Subcutaneous adipose tissue (tissue), 4 donors: Measurements from ENCODE around the gene COL6A1. TPM values are rescaled to one million over a fixed set of nuclear protein-coding genes. Genes with fewer than 3 reads are reported as not detected.

ENCODE experiments used
- CTCF ChIP-seq: fragments of 450-650 bp; IDR thresholded peaks from one replicate; pipeline ENCODE4 v1.5.1; 2016; ENCODE audit warnings: low read depth, mild to moderate bottlenecking, control low read depth, antibody characterized with exemption, moderate library complexity
- total RNA-seq, 4 donors: library from RNA; depleted of rRNA; stranded (reverse); fragments of >200 nt; gene quantifications; one replicate each; pipeline ENCODE4 v1.1.0, GENCODE V29; 2016

COL6A1 gene
- total RNA-seq, 4 donors from 2014 or later = 199 to 567 (median 554) TPM

- no peak for TF ChIP-seq CTCF
Measured at GRCh38 chr21:45997495-45998275, 16.1 kb downstream of the COL6A1 start.

- TF ChIP-seq CTCF = no peak
Measured at GRCh38 chr21:45998276-45998701, 16.7 kb downstream of the COL6A1 start.

GRCh38 chr21:45998871-45999580 lies 17.5 kb downstream of the COL6A1 start:
- TF ChIP-seq CTCF = no peak

GRCh38 chr21:45999581-46000181 lies 18.1 kb downstream of the COL6A1 start:
- TF ChIP-seq CTCF = no peak

GRCh38 chr21:46000182-46000730 lies 18.7 kb downstream of the COL6A1 start:
- no peak for TF ChIP-seq CTCF

GRCh38 chr21:46000731-46001641 lies 19.4 kb downstream of the COL6A1 start:
- no peak for TF ChIP-seq CTCF
